A673 (cell line): ENCODE results near the gene SEMA6B.

Source experiments
- CTCF ChIP-seq: fragments of 300-800, 200-600 bp; sonication (generic); conservative IDR thresholded peaks from 2 replicates; pipeline ENCODE4 v1.5.1; 2017; ENCODE audit warnings: low read depth, mild to moderate bottlenecking, antibody characterized with exemption, low read length, moderate library complexity, mixed read lengths
- EZH2 ChIP-seq: fragments of 200-600 bp; sonication (generic); IDR thresholded peaks from 2 replicates; pipeline ENCODE4 v1.6.1; 2017; ENCODE audit warnings: borderline replicate concordance, low read depth, mild to moderate bottlenecking, mixed read lengths, antibody characterized with exemption, low read length; ENCODE audit not compliant: poor library complexity, severe bottlenecking

DNA sequence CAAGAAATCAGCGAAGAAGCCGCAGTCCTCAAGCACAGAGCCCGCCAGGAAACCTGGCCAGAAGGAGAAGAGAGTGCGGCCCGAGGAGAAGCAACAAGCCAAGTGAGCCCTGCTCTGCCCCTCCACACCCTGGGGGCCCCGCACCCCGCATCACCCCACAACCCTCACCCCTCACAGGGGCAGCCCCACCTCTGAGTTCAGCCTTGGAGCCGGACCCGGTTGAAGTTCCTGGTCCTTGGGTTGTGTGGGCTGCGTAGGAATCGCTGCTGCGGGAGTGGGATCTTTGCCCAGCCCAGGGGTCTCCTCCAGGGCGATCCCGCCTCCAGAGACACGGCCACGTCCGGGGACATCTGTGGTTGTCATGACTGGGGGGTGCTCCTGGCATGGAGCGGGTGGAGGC is 63.2 kb downstream of the SEMA6B start:
- TF ChIP-seq CTCF = no peak
- TF ChIP-seq EZH2 = no peak
